HG03378 (cell line): ENCODE data around the gene TNFAIP2.

Experiments
- ATAC-seq: cut with Tn5 transposase; IDR thresholded peaks from one replicate; pipeline ENCODE4 v1.9.1; 2021; ENCODE audit warnings: mild to moderate bottlenecking, moderate library complexity; ENCODE audit not compliant: unreplicated experiment

Gene TNFAIP2

DNA sequence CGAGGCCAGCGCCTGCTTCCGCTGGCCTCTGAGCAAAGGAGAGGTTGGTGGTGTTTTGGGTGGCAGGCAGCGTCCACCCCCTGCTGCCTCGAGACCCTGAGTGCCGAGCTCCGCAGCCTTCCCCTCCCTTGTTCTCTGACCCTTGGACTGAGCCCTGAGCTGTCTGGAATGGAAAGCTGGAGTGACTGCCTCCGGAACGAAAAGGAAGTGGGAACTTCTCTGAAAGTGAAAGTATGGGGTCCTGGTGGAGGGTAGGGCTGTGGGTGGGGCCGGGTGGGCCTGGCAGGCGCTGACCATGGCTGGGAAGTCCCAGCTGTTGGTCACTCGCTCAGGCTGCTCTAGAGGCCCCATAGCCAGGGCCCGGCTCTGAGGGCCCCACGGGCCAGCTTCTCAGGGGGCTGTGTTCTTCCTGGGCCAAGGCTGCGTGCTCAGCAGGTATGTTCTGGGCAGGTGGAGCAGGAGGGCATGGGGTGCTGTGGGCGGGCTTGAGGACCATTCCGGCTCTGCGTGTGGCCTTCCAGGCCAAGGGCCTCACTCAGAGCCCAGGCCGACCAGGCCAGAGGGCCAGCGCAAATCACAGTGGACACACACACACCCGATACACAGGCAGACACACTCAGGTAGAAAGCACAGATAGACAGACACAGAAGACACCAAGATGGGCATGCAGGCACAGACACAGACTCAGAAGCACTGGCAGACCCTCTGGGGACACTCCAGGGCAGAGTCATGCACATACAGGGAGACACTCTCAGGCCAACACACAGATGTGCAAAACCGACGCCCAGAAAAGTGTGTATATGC is 28.7 kb upstream of the TNFAIP2 start, which contains the start of gene EXOC3L4:
Gene EXOC3L4 (plus strand): TSS at position 320 of the 804 bp plus-strand sequence. CDS start 5,495 bp downstream, outside the sequence.
- ATAC-seq, result no peak

DNA sequence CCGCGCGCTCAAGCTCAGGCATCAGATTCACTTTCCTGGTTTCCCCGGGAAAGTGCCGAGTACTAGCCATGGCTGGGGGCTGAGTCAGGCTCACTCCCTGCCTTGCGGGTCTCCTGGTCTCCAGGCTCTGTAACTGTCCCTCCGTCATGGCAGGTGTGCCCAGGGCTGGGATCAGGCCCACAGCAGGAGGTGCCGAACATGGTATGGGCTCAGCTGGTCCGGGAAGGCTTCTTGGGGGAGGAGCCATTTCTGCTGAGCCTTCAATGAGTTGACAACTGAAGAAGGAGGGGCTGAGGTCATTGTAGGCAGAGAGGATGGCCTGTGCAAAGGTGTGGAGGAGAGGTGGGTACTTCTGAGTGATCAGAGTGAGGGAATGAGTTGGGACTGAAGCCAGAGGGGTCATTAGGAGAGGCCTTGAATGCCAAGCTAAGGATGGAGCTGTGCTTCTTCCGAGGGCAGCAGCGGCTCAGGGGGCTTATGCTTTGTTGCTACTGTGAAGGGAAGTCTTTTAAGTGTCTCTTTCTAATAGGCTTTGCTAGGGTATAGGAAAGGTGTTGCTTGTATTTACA is 28.0 kb upstream of the TNFAIP2 start:
- no peak for ATAC-seq

DNA sequence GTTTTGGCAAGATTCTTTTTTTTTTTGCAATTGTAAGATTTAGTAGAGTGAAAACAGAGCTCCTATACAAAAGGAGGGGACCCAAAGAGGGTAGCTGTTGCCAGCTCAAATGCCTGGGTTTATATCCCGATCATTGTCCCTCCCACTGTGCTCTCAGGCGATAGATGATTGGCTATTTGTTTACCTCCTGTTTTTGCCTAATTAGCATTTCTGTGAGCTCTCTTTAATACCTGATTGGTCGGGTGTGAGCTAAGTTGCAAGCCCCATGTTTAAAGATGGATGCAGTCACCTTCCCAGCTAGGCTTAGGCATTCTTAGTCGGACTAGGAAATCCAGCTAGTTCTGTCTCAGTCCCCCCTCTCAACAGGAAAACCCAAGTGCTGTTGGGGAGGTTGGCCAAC is 26.9 kb upstream of the TNFAIP2 start:
- ATAC-seq, result no peak

DNA sequence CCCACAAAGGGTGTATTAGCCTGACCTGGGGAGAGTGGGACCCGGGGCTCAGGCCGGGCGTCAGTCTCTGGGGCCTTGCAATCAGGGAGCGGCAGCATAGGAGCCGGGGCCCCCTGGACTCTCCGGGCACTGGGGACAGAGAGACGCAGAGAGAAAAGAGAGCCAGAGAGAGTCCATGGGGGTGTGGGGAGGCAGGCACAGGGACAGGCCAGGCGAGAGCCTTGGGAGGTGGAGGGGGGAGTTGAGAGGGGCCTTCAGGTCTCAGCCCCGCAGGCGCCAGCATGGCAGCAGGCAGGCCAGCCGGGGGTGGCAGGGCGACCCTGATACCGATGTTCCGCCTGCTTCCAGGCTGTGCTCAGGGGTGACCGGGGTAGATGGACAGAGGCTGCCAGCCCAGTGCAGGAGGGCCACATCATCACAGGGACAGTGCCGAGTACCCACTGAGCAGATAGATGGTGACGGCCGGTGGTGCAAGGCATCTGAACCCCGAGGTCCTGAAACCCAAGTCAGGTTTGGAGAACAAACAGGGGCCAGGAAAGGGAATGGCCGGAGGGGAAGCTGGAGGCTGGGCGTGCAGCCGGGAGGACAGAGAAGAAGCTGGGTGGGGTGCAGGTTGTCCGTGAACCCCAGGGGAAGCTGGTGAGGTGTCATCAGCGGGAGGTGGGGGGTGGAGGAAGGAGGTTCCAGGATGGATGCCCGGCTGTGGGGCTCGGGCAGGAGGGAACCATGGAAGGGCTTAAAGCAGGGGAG is 25.8 kb upstream of the TNFAIP2 start:
- ATAC-seq, result no peak

DNA sequence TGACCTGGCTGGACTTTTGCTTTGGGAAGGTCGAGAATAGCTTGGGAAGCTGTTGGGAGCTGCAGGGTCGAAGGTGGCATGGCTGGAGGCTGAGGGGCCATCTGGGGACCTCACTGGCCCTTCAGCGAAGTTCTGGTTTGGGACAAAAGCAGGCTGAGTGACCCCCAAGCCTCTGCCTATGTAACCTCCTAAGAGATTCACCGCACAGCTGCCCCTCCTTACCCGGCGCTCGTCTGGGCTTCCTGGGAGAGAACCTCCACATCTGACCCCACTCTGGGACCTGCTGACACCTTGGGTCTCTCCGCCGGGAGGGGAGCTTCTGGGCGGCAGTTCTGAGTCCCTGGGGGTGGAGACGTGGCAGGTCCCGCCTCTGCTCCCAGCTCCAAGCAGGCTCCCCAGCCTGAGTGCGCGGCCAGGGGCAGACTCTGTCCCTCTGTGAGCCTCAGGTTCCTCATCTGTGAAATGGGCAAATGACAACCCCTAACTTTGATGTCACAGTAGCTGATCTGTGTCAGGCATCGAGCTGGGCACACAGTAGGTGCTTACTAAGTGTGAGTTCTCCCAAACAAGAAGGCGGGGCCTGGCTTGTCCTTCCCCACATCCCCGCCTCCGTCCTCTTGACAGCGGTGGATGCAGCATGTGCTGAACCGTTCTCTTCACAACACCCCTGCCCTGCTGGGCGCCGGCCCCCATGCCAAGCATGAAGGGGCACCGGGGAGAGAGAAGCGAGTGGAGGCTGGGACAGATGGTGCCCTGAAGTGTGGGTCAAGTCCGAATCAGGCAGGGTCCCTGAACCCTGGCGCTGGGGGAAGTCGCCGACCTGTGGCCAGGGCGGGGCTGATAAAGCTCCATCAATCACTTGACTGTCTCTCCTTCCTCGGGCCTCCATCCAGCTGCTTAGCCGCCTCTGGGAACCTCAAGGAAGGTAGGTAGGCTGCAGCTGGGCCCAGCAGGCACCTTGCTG is 25.0 kb upstream of the TNFAIP2 start:
- ATAC-seq, result no peak

DNA sequence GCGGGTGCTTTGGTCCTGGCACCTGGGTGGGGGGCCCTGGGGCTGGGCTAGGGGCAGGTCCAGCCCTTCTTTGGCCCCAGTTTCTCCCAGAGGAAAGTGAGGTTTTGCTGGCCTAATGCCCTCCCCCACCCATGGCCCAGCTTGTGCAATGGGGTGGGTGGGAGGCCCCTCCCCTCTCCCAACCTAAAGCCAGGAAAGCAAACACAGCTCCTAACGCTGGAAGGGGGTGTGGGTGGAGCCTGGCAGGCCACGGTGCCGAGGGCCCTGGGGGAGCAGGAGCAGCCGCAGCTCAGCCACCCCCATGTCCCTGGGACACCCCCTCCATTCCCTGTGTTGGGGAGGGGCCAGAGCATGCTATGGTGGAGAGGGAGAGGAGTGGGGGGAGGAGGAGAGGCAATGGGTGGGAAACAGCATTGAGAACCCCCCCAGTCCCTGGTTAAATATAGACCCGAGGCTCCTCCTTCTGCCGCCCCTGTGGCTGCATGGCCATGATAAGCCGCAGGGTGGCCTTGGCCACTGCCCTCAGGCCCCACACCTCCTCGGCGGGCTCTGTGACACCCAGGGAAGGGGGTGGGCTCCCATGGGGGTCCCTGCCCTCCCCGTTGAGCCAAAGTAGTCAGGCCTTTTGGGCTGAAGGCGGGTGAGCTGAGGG is 24.1 kb upstream of the TNFAIP2 start:
- no peak for ATAC-seq

DNA sequence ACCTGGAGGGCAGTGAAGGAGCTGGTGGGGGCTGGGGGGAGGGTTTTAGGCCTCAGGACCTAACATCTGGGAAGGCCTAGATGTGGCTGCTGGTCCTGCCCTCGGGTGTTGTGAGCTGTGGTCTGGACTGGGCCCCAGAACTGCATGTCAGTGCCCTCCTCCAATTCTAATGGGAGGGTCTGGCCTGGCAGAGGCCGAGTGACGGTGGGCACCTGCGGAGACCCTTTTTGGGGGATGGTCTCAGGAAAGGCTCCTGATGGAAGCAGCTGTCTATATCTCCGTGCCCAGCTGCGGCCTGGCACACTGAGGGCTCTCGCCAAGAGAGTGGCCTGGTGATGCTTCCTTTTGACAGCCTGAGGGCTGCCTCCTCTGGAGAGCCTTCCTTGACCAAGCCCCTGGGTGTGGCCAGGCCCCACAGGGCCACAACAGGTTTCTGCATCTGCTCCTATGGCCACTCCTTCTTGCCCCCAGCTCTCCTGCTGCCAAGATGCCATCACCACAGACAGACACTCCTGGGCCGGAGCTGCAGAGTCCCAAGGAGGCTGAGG is 23.5 kb upstream of the TNFAIP2 start:
- ATAC-seq, result no peak

DNA sequence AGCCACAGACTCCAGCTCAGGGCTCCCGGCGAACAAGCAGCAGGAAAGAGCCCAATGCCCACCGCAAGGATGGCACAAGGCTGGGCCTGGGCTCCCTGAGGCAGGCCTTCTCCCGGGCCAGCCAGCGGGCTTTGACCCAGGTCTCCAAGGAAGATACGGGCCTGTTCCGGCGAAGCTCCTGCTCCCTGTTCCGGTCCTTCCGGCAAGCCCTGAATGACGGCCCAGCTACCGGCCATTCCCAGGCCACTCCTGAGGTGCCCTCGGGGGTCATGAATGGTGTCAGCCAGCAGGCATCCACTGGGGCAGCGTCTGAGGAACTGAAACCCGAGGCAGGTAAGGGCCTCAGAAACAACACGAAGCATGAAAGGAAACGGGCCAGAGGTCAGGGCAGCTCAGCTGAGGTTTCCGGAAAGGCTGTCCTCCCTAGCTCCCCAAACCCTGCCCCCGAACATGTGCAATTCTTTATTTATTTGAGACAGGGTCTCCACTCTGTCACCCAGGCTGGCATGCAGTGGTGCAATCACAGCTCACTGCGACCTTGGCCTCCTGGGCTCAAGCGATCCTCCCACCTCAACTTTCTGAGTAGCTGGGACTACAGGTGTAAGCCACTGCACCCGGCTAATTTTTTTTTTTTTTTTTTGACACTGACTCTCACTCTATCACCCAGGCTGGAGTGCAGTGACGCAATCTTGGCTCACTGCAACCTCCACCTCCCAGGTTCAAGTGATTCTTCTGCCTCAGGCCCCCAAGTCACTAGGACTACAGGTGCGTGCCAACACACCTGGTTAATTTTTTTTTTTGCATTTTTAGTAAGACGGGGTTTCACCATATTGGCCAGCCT is 22.8 kb upstream of the TNFAIP2 start:
- no peak for ATAC-seq

DNA sequence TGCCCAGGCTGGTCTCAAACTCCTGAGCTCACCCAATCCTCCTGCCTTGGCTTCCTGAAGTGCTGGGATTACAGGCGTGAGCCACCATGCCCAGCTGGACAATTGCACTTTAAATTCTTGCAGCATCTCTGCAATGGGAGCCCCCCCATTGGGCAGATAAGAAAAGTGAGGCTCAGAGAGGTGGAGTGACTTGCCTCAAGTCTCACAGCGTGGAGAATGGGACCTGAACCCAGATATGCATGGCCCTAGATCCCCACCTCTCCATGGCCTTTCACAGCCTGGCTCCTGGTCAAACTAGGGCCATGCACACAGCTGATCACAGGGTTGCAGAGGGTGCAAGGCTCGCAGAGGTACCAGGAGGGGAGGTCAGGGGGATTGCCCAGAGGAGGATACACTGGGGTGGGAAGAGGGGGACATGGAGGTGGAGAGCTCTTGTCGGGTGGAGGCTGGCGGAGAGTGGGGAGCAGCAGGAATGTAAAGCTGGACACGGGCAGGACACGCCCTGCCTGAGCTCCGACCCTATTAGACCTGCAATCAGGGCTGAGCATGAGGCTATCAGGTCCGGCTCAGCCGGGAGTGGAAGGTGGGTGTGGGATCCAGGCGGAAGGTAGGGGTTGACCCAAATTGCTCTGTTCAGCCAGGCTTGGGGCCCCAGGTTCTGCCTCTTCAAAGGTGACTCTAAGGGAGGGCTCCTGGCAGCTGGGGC is 21.9 kb upstream of the TNFAIP2 start:
- no peak for ATAC-seq

DNA sequence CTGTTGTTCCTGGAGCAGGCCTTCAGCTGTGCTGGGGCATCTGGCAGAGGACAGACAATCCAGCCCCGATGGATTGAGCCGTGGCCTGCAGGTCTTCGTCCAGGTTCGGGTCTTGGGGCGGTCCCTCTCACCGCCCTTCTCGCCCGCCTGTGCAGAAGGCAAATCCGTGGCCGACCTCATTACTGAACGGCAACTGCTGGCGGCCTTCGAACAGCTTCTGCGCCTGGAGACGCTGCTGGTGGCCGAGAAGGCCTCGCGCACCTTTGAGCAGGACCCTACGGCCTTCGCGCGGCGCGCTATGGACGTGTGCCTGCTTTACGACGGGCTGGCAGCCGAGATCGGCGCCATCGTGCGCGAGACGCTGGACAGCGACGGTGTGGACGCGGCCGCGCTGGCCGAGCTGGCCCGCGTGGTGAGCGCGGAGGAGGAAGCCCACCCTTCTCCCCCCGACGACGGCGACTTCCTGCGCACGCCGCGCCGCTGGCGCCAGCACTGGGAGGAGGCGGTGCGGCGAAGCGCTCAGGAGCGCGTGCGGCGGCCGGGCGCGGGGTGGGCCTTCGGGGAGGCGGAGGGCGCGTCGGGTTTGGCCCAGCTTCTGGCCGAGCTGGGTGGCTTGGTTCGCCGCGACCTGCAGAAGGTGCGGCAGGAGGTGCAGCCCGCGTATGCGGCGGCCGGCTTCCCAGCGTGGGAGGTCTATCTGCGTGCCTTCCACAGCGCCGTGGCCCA is 21.1 kb upstream of the TNFAIP2 start:
- ATAC-seq, result no peak

DNA sequence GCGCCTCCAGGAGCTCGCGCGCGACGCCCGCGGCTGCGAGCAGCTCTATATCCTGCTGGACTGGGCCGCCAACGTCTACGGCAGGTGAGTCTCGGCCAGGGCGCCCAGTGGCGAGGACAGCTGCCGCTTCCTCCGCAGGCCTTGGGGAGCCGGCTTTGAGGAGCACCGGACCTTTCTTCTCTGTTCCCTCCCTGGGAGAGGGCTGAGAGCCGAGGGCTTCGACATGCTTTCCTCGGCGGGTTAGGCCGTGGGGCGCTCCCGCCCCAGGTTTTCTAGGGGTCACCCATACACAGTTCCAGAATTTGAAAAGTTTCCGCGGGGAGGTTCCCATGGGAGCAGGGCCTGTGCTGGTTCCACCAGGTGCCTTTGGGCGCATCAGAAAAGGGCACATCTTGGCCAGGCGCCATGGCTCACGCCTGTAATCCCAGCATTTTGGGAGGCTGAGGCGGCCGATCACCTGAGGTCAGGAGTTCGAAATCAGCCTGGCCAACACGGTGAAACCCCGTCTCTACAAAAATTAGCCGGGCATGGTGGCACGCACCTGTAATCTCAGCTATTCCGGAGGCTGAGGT is 20.5 kb upstream of the TNFAIP2 start:
- no peak for ATAC-seq

DNA sequence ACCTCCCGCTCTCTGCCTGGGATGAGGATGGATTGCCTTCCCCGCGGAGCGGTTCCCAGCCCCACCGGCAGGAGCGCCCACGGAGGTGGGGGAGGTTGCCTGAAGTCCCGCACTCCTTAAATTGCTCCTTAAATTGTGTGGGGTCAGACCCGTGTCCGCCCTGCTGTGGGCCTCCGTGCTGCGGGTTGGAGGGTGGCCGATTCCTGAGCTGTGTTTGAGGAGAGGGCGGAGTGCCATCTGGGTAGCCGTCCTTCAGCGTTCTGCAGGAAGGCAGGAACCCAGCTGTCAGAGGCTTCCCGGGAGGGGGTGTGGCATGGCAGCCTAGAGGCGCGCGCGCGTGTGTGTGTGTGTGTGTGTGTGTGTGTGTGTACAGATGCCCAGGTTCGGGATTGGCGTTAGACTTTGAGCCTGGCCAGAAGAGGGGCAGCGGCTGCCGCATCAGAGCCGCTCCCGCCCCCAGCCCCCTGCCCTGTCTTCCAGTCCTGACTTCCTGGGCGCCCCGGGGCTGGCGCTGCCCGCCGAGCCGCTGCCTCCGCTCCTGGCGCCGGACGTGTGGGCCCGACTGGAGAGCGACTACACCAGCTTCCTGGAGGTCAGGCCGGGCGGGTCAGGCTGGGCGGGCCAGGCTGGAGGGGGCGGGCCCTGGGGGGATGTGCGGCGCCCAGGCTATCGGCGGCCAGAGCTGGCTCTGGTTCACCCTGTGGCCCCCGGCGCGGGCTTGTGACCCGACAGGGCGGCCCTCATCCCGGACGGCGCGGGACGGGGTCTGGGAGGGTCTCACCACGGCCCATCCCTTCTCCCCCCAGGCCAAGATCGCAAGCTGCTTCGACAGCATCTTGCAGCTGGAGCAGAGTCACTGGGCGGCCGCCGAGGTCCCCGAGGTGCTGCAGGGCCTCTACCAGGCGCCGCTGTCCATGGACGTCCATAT is 19.5 kb upstream of the TNFAIP2 start:
- no peak for ATAC-seq

DNA sequence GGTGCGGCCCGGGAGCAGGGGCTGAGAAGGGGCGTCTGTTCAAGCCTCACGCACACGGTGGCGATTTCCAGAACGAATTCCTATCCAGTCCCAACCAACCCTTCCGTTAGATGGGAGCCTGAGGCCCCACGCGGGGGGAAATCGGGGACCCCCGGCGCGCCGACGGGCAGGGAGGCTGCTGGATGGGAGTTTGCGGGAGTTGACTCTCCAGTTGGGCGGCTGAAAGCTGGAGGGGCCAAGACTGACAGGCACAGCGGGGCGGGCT is 18.9 kb upstream of the TNFAIP2 start:
- no peak for ATAC-seq

DNA sequence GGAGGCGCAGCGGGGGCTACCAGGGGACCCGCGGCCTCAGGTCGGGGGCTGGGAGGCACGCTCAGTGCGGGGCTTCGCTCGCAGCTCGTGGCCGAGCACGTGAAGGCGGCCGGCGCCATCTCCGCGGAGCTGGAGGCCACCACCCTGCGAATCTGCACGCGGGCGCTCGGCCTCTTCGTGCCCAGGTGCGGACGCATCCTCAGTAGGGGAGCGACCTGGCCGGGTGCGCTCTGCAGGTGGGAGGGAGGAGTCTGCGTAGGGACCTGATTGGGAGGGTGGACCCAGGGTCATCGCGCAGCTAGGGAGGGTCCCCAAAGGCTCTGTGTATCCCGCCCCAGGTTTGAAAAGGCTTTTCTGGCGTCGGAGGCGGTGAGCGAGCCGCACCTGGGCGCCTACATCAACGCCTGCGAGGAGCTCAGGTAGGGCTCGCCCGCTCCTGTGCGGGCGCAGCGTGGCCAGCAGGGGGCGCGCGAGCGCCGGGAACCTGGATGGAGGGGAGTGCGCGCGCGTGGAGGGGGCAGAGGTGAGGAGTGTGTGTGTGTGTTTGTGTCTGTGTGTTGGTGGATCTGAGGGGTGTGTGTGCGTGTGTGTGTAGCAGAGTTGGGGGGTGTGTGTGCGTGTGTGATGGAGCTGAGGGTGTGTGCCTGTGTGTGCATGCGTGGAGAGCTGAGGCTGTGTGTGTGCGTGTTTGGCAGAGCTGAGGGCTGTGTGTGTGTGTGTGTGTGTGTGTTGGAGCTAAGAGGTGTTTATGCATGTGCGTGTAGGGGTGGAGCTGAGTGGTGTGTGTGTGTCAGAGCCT is 18.4 kb upstream of the TNFAIP2 start:
- ATAC-seq, result no peak

DNA sequence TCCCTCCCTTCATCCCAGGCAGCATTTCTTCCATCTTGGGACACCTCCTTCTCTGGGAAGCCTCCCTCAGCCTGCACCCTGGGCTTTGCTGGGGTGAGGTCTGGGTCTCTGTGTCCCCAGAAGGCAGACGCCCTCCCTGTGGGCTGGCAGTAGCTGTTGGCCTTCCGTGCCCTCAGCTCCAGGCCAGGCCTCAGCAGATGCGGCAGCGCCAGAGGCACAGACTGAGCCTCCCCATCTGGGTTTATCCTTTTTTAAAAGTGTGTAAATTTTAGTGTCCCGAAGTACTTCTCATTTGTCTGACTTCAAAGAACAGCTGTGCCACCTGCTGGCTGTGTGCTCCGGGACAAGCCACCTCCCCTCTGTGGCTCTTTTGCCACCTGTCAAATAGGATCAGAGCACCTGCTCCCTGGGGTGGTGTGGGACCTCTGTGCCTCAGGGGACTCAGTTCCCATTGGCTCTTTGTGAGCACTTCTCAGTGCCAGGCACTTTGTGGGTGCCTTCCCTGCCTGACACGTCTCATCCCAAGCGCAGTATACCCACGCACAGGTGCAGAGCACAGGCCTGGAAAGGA is 17.6 kb upstream of the TNFAIP2 start:
- no peak for ATAC-seq
